ENCODE results near the gene MRGPRF. TPM values are rescaled to one million over a fixed set of nuclear protein-coding genes. Genes with fewer than 3 reads are reported as not detected.

Gene MRGPRF
- total and polyA plus RNA-seq, 2 donors from 2014 or later = 9.3 to 19.0 TPM

- intact Hi-C loops (cut with DNase I) = no loop called here
- Histone ChIP-seq H3K27me3 (ENCODE audit: control insufficient read depth, insufficient read depth, low read length) (no peaks in the 10 kb centered on the region), H3K4me1 (ENCODE audit: control insufficient read depth in 2 of 3, insufficient read depth in 2 of 3, low read depth in 1 of 3, low read length in 3 of 3) (peaks cover 0 to 30% (median 8%) of the 10 kb centered on the region in 3 donors), H3K4me3 (ENCODE audit: low read length in 3 of 3) (peak overlapping the region; percentile 63 to 89 (median 81)), H3K9me3 (ENCODE audit: control insufficient read depth in 2 of 3, insufficient read depth in 1 of 3, low read length in 3 of 3) (no peaks in the 10 kb centered on the region), H3K9ac (ENCODE audit: low read length in 3 of 3) (peak overlapping the region; percentile 42 to 80 (median 78)), H3K27ac (ENCODE audit: low read depth in 2 of 2, low read length in 2 of 2) (peak overlapping the region; percentile 70 to 79), H3K36me3 (ENCODE audit: control insufficient read depth in 2 of 3, insufficient read depth in 3 of 3, low read length in 3 of 3) (peaks cover 0 to 2% (median 0%) of the 10 kb centered on the region in 3 donors)
- TF ChIP-seq CTCF (IDR thresholded peaks at IDR 0.05; ENCODE audit: borderline replicate concordance, extremely low read depth, insufficient read depth) = no peak
- FAIRE-seq (no peak), DNase-seq (peak in 2 of 5 donors; percentile 60 to 63)
Observed at GRCh38 chr11:69049490-69049867, 36.4 kb upstream of the MRGPRF start.

- H3K27me3 ChIP-seq (ENCODE audit: control insufficient read depth, insufficient read depth, low read length) = no peaks in the 10 kb centered on the region
- FAIRE-seq (no peak), DNase-seq (peak; percentile 97 to 99 (median 98))
- H3K9me3 ChIP-seq (ENCODE audit: control insufficient read depth in 2 of 3, insufficient read depth in 1 of 3, low read length in 3 of 3) = no peaks in the 10 kb centered on the region
- H3K27ac ChIP-seq (ENCODE audit: low read depth in 2 of 2, low read length in 2 of 2) = peak within 1 kb of the TSS; percentile 70 to 79
- TF ChIP-seq CTCF (IDR thresholded peaks at IDR 0.05; ENCODE audit: borderline replicate concordance, extremely low read depth, insufficient read depth) = no peak
- peaks cover 0 to 2% (median 0%) of the 10 kb centered on the region in 3 donors for H3K36me3 ChIP-seq (ENCODE audit: control insufficient read depth in 2 of 3, insufficient read depth in 3 of 3, low read length in 3 of 3)
- intact Hi-C loops (cut with DNase I) = no loop called here
- H3K4me1 ChIP-seq (ENCODE audit: control insufficient read depth in 2 of 3, insufficient read depth in 2 of 3, low read depth in 1 of 3, low read length in 3 of 3) = peaks cover 0 to 27% (median 5%) of the 10 kb centered on the region in 3 donors
- peak within 1 kb of the TSS; percentile 63 to 89 (median 81) for H3K4me3 ChIP-seq (ENCODE audit: low read length in 3 of 3)
- peak within 1 kb of the TSS; percentile 42 to 80 (median 78) for H3K9ac ChIP-seq (ENCODE audit: low read length in 3 of 3)
Observed at GRCh38 chr11:69048694-69049489, 35.8 kb upstream of the MRGPRF start, which contains the start of gene TPCN2. TSS of gene TPCN2 (plus strand) at chr11:69048932. CDS start at chr11:69048998, 66 bp downstream.

- peak overlapping the region; percentile 49 to 81 (median 52) for H3K4me3 ChIP-seq (ENCODE audit: low read length in 3 of 3)
- H3K27ac ChIP-seq (ENCODE audit: low read depth in 2 of 2, low read length in 2 of 2) = no peak overlapping the region
- no peak for TF ChIP-seq CTCF (IDR thresholded peaks at IDR 0.05; ENCODE audit: borderline replicate concordance, extremely low read depth, insufficient read depth)
- H3K9ac ChIP-seq (ENCODE audit: low read length in 3 of 3) = peak overlapping the region in 1 of 3 donors; percentile 10
- intact Hi-C loops (cut with DNase I) = no loop called here
- no peaks in the 10 kb centered on the region for H3K9me3 ChIP-seq (ENCODE audit: control insufficient read depth in 2 of 3, insufficient read depth in 1 of 3, low read length in 3 of 3)
- no peak for FAIRE-seq
- no peaks in the 10 kb centered on the region for H3K27me3 ChIP-seq (ENCODE audit: control insufficient read depth, insufficient read depth, low read length)
- peaks cover 0 to 21% (median 5%) of the 10 kb centered on the region in 3 donors for H3K4me1 ChIP-seq (ENCODE audit: control insufficient read depth in 2 of 3, insufficient read depth in 2 of 3, low read depth in 1 of 3, low read length in 3 of 3)
- no peaks in the 10 kb centered on the region for H3K36me3 ChIP-seq (ENCODE audit: control insufficient read depth in 2 of 3, insufficient read depth in 3 of 3, low read length in 3 of 3)
- no peak for DNase-seq
Observed at GRCh38 chr11:69048031-69048693, 35.1 kb upstream of the MRGPRF start.

All from kidney (tissue), 14 donors.